GM18505 (cell line): Measurements from ENCODE around the gene ZNF839.
"Not testable (repeated sequence)": the region's sequence is repeated elsewhere in the genome, so short reads cannot be mapped to it uniquely, and the experiment has no call there.

ENCODE experiments used
- ATAC-seq: cut with Tn5 transposase; IDR thresholded peaks from one replicate; pipeline ENCODE4 v1.9.1; 2021; ENCODE audit not compliant: unreplicated experiment
- POLR2A ChIP-seq: IDR thresholded peaks from 4 replicates; pipeline ENCODE4 v1.6.1; 2011; ENCODE audit warnings: borderline replicate concordance; ENCODE audit not compliant: insufficient read depth, insufficient read length; ENCODE audit errors: extremely low read depth

ZNF839 gene

GRCh38 chr14:102344084-102344483 lies 24.5 kb downstream of the ZNF839 start:
- no peak for ATAC-seq
- TF ChIP-seq POLR2A, result no peak

GRCh38 chr14:102344485-102344884 lies 24.9 kb downstream of the ZNF839 start:
- no peak for TF ChIP-seq POLR2A
- ATAC-seq, result no peak

- TF ChIP-seq POLR2A, result no peak
- ATAC-seq, result no peak
Measured at GRCh38 chr14:102345232-102345631, 25.7 kb downstream of the ZNF839 start.

- no peak for TF ChIP-seq POLR2A
- no peak for ATAC-seq
Measured at GRCh38 chr14:102346645-102347044, 27.1 kb downstream of the ZNF839 start.

- ATAC-seq, result no peak
- TF ChIP-seq POLR2A, result no peak
Measured at GRCh38 chr14:102348376-102348775, 28.8 kb downstream of the ZNF839 start.

- TF ChIP-seq POLR2A, result no peak
- ATAC-seq, result no peak
Measured at GRCh38 chr14:102351023-102351422, 31.5 kb downstream of the ZNF839 start.

GRCh38 chr14:102351593-102351992 lies 32.0 kb downstream of the ZNF839 start:
- ATAC-seq, result not testable (repeated sequence)

- no peak for TF ChIP-seq POLR2A
- ATAC-seq, result no peak
Measured at GRCh38 chr14:102352213-102352612, 32.7 kb downstream of the ZNF839 start.

GRCh38 chr14:102353126-102353619 lies 33.6 kb downstream of the ZNF839 start:
- ATAC-seq, result no peak
- no peak for TF ChIP-seq POLR2A

- no peak for ATAC-seq
- no peak for TF ChIP-seq POLR2A
Measured at GRCh38 chr14:102356280-102356679, 36.7 kb downstream of the ZNF839 start.

GRCh38 chr14:102359341-102359740 lies 39.8 kb downstream of the ZNF839 start:
- no peak for ATAC-seq
- TF ChIP-seq POLR2A, result no peak

GRCh38 chr14:102360388-102360787 lies 40.8 kb downstream of the ZNF839 start:
- ATAC-seq, result no peak

GRCh38 chr14:102362084-102362483 lies 42.5 kb downstream of the ZNF839 start:
- TF ChIP-seq POLR2A, result no peak
- no peak for ATAC-seq

More at GRCh38 chr14:102360388-102360787, 40.8 kb downstream of the ZNF839 start:
- TF ChIP-seq POLR2A, result no peak

- ATAC-seq, result peak; percentile 93
- TF ChIP-seq POLR2A, result peak; percentile 92
Measured at GRCh38 chr14:102362545-102363181, 43.1 kb downstream of the ZNF839 start, which contains the start of the genes CINP and TECPR2. Gene CINP, minus strand, starts transcription at chr14:102362890. Its CDS starts 39 bp downstream, at chr14:102362851. Gene TECPR2, plus strand, starts transcription at chr14:102362941. Its CDS starts 13,781 bp downstream, at chr14:102376722.
